Spleen (tissue), 7 donors: ENCODE data around the gene PDGFRB.

ENCODE experiments used
- CTCF ChIP-seq, 11 experiments: fragments of 200-600 bp in 7 of 11; fragments of 450-650 bp in 4 of 11; sonication (generic) in 4 of 11; IDR thresholded peaks in 8 of 11; conservative IDR thresholded peaks in 3 of 11; 1 replicate in 7 of 11; 2 replicates in 4 of 11; pipeline versions ENCODE4 v1.4.0 to v1.8.0; 2016 to 2021; ENCODE audit warnings: antibody characterized with exemption in 11 of 11, inconsistent platforms in 4 of 11, mild to moderate bottlenecking in 1 of 11
- POLR2A ChIP-seq, 3 donors: fragments of 450-650 bp; IDR thresholded peaks; one replicate each; pipeline ENCODE4 v1.5.1; 2017; ENCODE audit warnings: antibody characterized with exemption in 3 of 3, mild to moderate bottlenecking in 1 of 3
- POLR2AphosphoS5 ChIP-seq, 3 donors: sonication (generic); formaldehyde crosslinking; IDR thresholded peaks; one replicate each; pipeline ENCODE4 v1.5.1; 2017; ENCODE audit warnings: antibody characterized with exemption in 3 of 3
- donor health status: DM: no; HTN: no; CAD: no; lungs with moderate emphysema.
- donor health status: DM: no; HTN: no; CAD: no.
- donor health status: DM: no; HTN: no; CAD: no.

- TF ChIP-seq POLR2AphosphoS5 (IDR thresholded peaks at IDR 0.05) (peak in 2 of 3 donors; percentile 12 to 33), CTCF (IDR thresholded peaks at IDR 0.05 in 8 of 11, conservative IDR thresholded peaks at IDR 0.05 in 3 of 11) (no peak), POLR2A (IDR thresholded peaks at IDR 0.05) (no peak)
Measured at GRCh38 chr5:150142185-150142958, 13.3 kb downstream of the PDGFRB start.
